ENCODE measurements around the gene FAM221B. TPM values are rescaled to one million over a fixed set of nuclear protein-coding genes. Genes with fewer than 3 reads are reported as not detected.

Gene FAM221B
- total RNA-seq, 1 donor from 2014 or later, result 0.32 TPM

- DNase-seq (no peak), ATAC-seq (no peak)
- Histone ChIP-seq H3K4me1 (peaks cover 24% of the 10 kb centered on the region), H3K9me3 (no peaks in the 10 kb centered on the region), H3K27me3 (ENCODE audit: low read depth) (no peaks in the 10 kb centered on the region), H3K4me3 (no peak overlapping the region), H3K36me3 (no peaks in the 10 kb centered on the region), H3K27ac (no peak overlapping the region)
- intact Hi-C loops (cut with DNase I), result no loop called here
- TF ChIP-seq CTCF (IDR thresholded peaks at IDR 0.05), result no peak
Measured at GRCh38 chr9:35816708-35817107, 11.8 kb downstream of the FAM221B start.

- Histone ChIP-seq H3K4me3 (peak within 1 kb of the TSS; percentile 76), H3K27me3 (ENCODE audit: low read depth) (no peaks in the 10 kb centered on the region), H3K36me3 (peaks cover 2% of the 10 kb centered on the region), H3K4me1 (peaks cover 32% of the 10 kb centered on the region), H3K9me3 (no peaks in the 10 kb centered on the region), H3K27ac (peak within 1 kb of the TSS; percentile 93)
- ATAC-seq (peak; percentile 96), DNase-seq (peak; percentile 98)
- intact Hi-C loops (cut with DNase I), result no loop called here
- no peak for TF ChIP-seq CTCF (IDR thresholded peaks at IDR 0.05)
Measured at GRCh38 chr9:35814841-35815543, 13.5 kb downstream of the FAM221B start, which contains the start of gene HINT2. Gene HINT2 (minus strand): TSS chr9:35815042. CDS start chr9:35814979, 63 bp downstream.

- DNase-seq, result peak; percentile 81
- Histone ChIP-seq H3K9me3 (no peaks in the 10 kb centered on the region), H3K27ac (peak overlapping the region; percentile 93), H3K4me1 (peaks cover 32% of the 10 kb centered on the region), H3K27me3 (ENCODE audit: low read depth) (no peaks in the 10 kb centered on the region), H3K36me3 (peaks cover 9% of the 10 kb centered on the region), H3K4me3 (peak overlapping the region; percentile 76)
- peak; percentile 66 to 67 for ATAC-seq
- peak; percentile 33 for TF ChIP-seq CTCF (IDR thresholded peaks at IDR 0.05)
- intact Hi-C loops (cut with DNase I), result no loop called here
Measured at GRCh38 chr9:35814106-35814840, 14.3 kb downstream of the FAM221B start.

GRCh38 chr9:35813434-35814105, 15.0 kb downstream of the FAM221B start:
- Histone ChIP-seq H3K27ac (peak overlapping the region; percentile 93), H3K9me3 (no peaks in the 10 kb centered on the region), H3K4me3 (peak overlapping the region; percentile 76), H3K27me3 (ENCODE audit: low read depth) (no peaks in the 10 kb centered on the region), H3K36me3 (peaks cover 16% of the 10 kb centered on the region), H3K4me1 (peaks cover 32% of the 10 kb centered on the region)
- DNase-seq (no peak), ATAC-seq (no peak)
- intact Hi-C loops (cut with DNase I), result no loop called here
- no peak for TF ChIP-seq CTCF (IDR thresholded peaks at IDR 0.05)

GRCh38 chr9:35812025-35812602, 16.4 kb downstream of the FAM221B start, which contains the start of gene SPAG8:
Gene SPAG8 (minus strand): TSS chr9:35812262. CDS start chr9:35812147, 115 bp downstream.
- intact Hi-C loops (cut with DNase I), result no loop called here
- DNase-seq (peak; percentile 97), ATAC-seq (peak; percentile 81 to 82)
- TF ChIP-seq CTCF (IDR thresholded peaks at IDR 0.05), result no peak
- Histone ChIP-seq H3K36me3 (peaks cover 31% of the 10 kb centered on the region), H3K27ac (peak within 1 kb of the TSS; percentile 76), H3K4me1 (peaks cover 32% of the 10 kb centered on the region), H3K9me3 (no peaks in the 10 kb centered on the region), H3K4me3 (peak within 1 kb of the TSS; percentile 63), H3K27me3 (ENCODE audit: low read depth) (no peaks in the 10 kb centered on the region)
